HepG2 (cell line): ENCODE data around the gene GPRC5B. TPM values are rescaled to one million over a fixed set of nuclear protein-coding genes. Genes with fewer than 3 reads are reported as not detected.

ENCODE experiments used
- ATAC-seq: fragments of 200-7000 bp; cut with Tn5 transposase; 3 replicates; pipeline ENCODE4 v1.9.1; 2020; ENCODE audit warnings: mild to moderate bottlenecking, moderate library complexity
- BruUV-seq: library from RNA; stranded (reverse); fragments of 400-500 nt; replicated peaks from 2 replicates; lab custom pipeline; 2021; lab: Mats Ljungman, UMichigan
- CTCF ChIA-PET: fragments of 300-600 bp; formaldehyde crosslinking; extraction: SDS; loops from one replicate; lab custom pipeline; 2021; ENCODE audit warnings: low total read pairs, inconsistent platforms, low intra/inter-chr PET ratio; lab: Yijun Ruan, JAX
- POLR2A ChIA-PET: fragments of 350-600 bp; sonication (Branson Sonifier 250); formaldehyde crosslinking; loops from one replicate; lab custom pipeline; 2020; ENCODE audit warnings: antibody characterized with exemption, inconsistent platforms; lab: Yijun Ruan, JAX
- DNase-seq: peaks from one replicate; pipeline ENCODE4 v3.0.0-alpha.2; 2015; ENCODE audit warnings: low spot score
- FAIRE-seq: peaks from 3 replicates; lab custom pipeline; 2011; peaks lifted over from hg19 to GRCh38; lab: Jason Lieb, UNC
- H2AFZ ChIP-seq: one replicate; pipeline ENCODE4 v1.6.1; 2011; ENCODE audit warnings: low read length, inconsistent platforms
- H3K27ac ChIP-seq: fragments of 300-600 bp; 3 replicates; pipeline ENCODE4 v1.8.0; 2011; ENCODE audit warnings: mixed run types, mild to moderate bottlenecking, mixed read lengths, low read length, inconsistent platforms; ENCODE audit not compliant: insufficient read depth; ENCODE audit errors: extremely low read length
- H3K27me3 ChIP-seq, 2 experiments: fragments of 200-600 bp in 1 of 2; 2 replicates in 1 of 2; 3 replicates in 1 of 2; pipeline versions ENCODE4 v1.6.0 to v1.8.0; 2011; ENCODE audit warnings: low read length in 2 of 2, mild to moderate bottlenecking in 2 of 2, moderate library complexity in 2 of 2, inconsistent platforms in 1 of 2; ENCODE audit not compliant: insufficient read depth in 2 of 2, control insufficient read depth in 1 of 2
- H3K36me3 ChIP-seq, 2 experiments: fragments of 200-600 bp in 1 of 2; replicated peaks in 1 of 2; 2 replicates in 1 of 2; 3 replicates in 1 of 2; pipeline versions ENCODE4 v1.5.1 to v1.8.0; 2011; ENCODE audit warnings: low read length in 2 of 2, inconsistent platforms in 1 of 2; ENCODE audit not compliant: insufficient read depth in 2 of 2, control insufficient read depth in 1 of 2
- H3K4me1 ChIP-seq: 2 replicates; pipeline ENCODE4 v1.5.1; 2012; ENCODE audit warnings: low read length, inconsistent platforms; ENCODE audit not compliant: insufficient read depth
- H3K4me2 ChIP-seq: 2 replicates; pipeline ENCODE4 v1.6.0; 2011; ENCODE audit warnings: low read depth, low read length, inconsistent platforms
- H3K4me3 ChIP-seq, 3 experiments: fragments of 200-600 bp in 1 of 3; sonication (generic), shearing (Covaris generic) in 1 of 3; replicated peaks in 1 of 3; 2 replicates each; pipeline ENCODE4 v1.5.1; 2011 to 2016; ENCODE audit warnings: low read length in 3 of 3, inconsistent platforms in 2 of 3, low read depth in 2 of 3, mild to moderate bottlenecking in 2 of 3, control low read depth in 1 of 3, mixed read lengths in 1 of 3; ENCODE audit not compliant: insufficient read depth in 1 of 3
- H3K79me2 ChIP-seq: one replicate; pipeline ENCODE4 v1.6.1; 2011; ENCODE audit warnings: low read length, inconsistent platforms; ENCODE audit not compliant: insufficient read depth
- H3K9ac ChIP-seq: 2 replicates; pipeline ENCODE4 v1.6.0; 2011; ENCODE audit warnings: mild to moderate bottlenecking, low read depth, low read length, inconsistent platforms; ENCODE audit not compliant: insufficient read depth
- H3K9me3 ChIP-seq: 2 replicates; pipeline ENCODE4 v1.5.1; 2012; ENCODE audit warnings: mild to moderate bottlenecking, low read length
- H4K20me1 ChIP-seq: 2 replicates; pipeline ENCODE4 v1.6.0; 2011; ENCODE audit warnings: inconsistent platforms, mild to moderate bottlenecking, low read length, moderate library complexity; ENCODE audit not compliant: insufficient read depth
- NFE2L1 ChIP-seq: sonication (generic); formaldehyde crosslinking; IDR thresholded peaks from 2 replicates; pipeline ENCODE4 v1.4.0; 2020; ENCODE audit warnings: missing genetic modification reagents, mild to moderate bottlenecking, borderline replicate concordance
- RBM22 ChIP-seq: fragments of 200-400 bp; formaldehyde crosslinking; optimal IDR thresholded peaks from 2 replicates; pipeline ENCODE3; 2017; ENCODE audit warnings: mild to moderate bottlenecking, low read length, moderate library complexity
- ZBTB43 ChIP-seq: sonication (generic); formaldehyde crosslinking; conservative IDR thresholded peaks from 2 replicates; pipeline ENCODE4 v1.4.0; 2020; ENCODE audit warnings: missing genetic modification reagents
- ZNF557 ChIP-seq: sonication (generic); formaldehyde crosslinking; IDR thresholded peaks from 2 replicates; pipeline ENCODE4 v1.4.0; 2020; ENCODE audit warnings: missing genetic modification reagents
- ZZZ3 ChIP-seq: sonication (generic); formaldehyde crosslinking; IDR thresholded peaks from 2 replicates; pipeline ENCODE4 v1.4.0; 2020; ENCODE audit warnings: missing genetic modification reagents, mild to moderate bottlenecking, borderline replicate concordance
- WGBS: methylation state at CpG from one replicate; pipeline ENCODE4 v1.1.6; 2017; ENCODE audit warnings: low lambda C conversion rate; 5-methylcytosine and 5-hydroxymethylcytosine counted together
- in situ Hi-C: cut with HindIII; loops from 2 replicates; pipeline ENCODE4 v1.10.0; 2017; ENCODE audit warnings: low pct_unique_long_range_greater_than_20kb; ENCODE audit not compliant: extremely low pct_ligation_motif_present
- intact Hi-C: fragments of 100-400 bp; cut with micrococcal nuclease; formaldehyde crosslinking; loops from one replicate; pipeline ENCODE4 v1.10.0; 2022; ENCODE audit not compliant: unreplicated experiment
- polyA plus RNA-seq, 8 experiments: library from polyadenylated mRNA; depleted of rRNA in 3 of 8; stranded (reverse) in 7 of 8; unstranded in 1 of 8; fragments of >200 nt; fragmentation: Illumina TruSeq in 4 of 8; extraction: Trizol in 4 of 8; gene quantifications; 2 replicates each; pipeline versions ENCODE4 v1.2.1 to v1.2.3, GENCODE V29; 2011 to 2016; ENCODE audit warnings: low read depth in 4 of 8, missing spikeins in 1 of 8, mixed read lengths in 1 of 8; ENCODE audit not compliant: insufficient read depth in 1 of 8
- total RNA-seq, 5 experiments: library from RNA; depleted of rRNA; stranded (reverse); fragments of >200 nt; fragmentation: Illumina TruSeq; extraction: Trizol; gene quantifications; 2 replicates each; pipeline ENCODE4 v1.2.3, GENCODE V29; 2016; ENCODE audit warnings: low read depth in 1 of 5

Gene GPRC5B
- total and polyA plus RNA-seq, 2 of the 13 experiments (the other 11 are each of a cell fraction or from before 2014, with no cell fraction given): 0.46 to 0.53 TPM

DNA sequence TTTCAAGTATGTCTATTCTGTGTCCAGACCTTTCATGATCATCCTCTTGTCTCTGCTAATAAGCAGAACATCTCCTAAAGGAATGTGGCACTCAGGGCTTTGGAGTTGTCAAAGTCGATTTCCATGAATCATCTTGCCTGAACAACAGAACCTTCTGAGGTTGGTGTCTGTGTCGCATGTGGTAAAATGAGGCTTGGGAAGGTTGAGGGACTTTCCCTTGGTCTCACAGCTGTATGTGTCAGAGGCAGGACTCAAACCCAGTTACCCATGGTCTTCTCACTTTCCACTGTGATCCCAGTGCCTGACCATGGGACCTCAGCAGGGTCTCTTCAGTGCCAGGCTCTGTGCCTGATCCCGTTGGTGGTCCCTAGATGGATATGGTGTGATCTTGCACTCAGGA is 4.2 kb upstream of the GPRC5B start:
- in situ Hi-C loops: loop anchor here (5.0 kb wide), 2 partner anchors 172 to 287 kb away; partner anchors contain the start of genes IQCK and KNOP1
- CTCF ChIA-PET: interaction anchor here (5.7 kb wide), 1 partner anchor 286 kb away, joined by 234 read pairs; no protein-coding TSS in a partner anchor
- peak; percentile 39 for FAIRE-seq
- no peak overlapping the region for H3K9ac ChIP-seq
- H3K79me2 ChIP-seq: no peaks in the 10 kb centered on the region
- POLR2A ChIA-PET: no interaction called here
- no peak overlapping the region for H3K4me2 ChIP-seq
- no peak overlapping the region for H2AFZ ChIP-seq
- DNase-seq: no peak
- no peak overlapping the region for H3K27ac ChIP-seq
- no peak overlapping the region for H3K4me3 ChIP-seq
- BruUV-seq: no TSS peak
- H3K36me3 ChIP-seq: no peaks in the 10 kb centered on the region
- TF ChIP-seq ZNF557 (CRISPR knock-in tag): no peak
- no peak for TF ChIP-seq NFE2L1
- TF ChIP-seq ZBTB43 (CRISPR knock-in tag): no peak
- TF ChIP-seq ZZZ3 (CRISPR knock-in tag): no peak
- TF ChIP-seq RBM22: no peak
- no peak for ATAC-seq
- H4K20me1 ChIP-seq: no peaks in the 10 kb centered on the region; the same call in 1 of the 2 replicates
- H3K4me1 ChIP-seq: peaks cover 13% of the 10 kb centered on the region
- H3K27me3 ChIP-seq: peaks cover 6 to 24% of the 10 kb centered on the region in 2 experiments
- intact Hi-C loops: loop anchor here (5.0 kb wide), 1 partner anchor 172 kb away; the partner anchor contains the start of genes IQCK and KNOP1
- WGBS: 18% methylated on average over 3 of the region's 3 CpGs
- no peaks in the 10 kb centered on the region for H3K9me3 ChIP-seq
